Activated B cell treated with CpG ODN at 0.5 μM for 24 hours (primary cell): ENCODE measurements around the gene LYZ. TPM values are rescaled to one million over a fixed set of nuclear protein-coding genes. Genes with fewer than 3 reads are reported as not detected.

Source experiments
- ATAC-seq: fragments of 200-7000 bp; cut with Tn5 transposase; one replicate; pipeline ENCODE4 v1.10.0; 2021; ENCODE audit warnings: low read depth, mild to moderate bottlenecking, moderate library complexity
- CTCF ChIA-PET: fragments of 350-600 bp; sonication (Branson Sonifier 250); formaldehyde crosslinking; loops from one replicate; lab custom pipeline; 2021; ENCODE audit warnings: antibody characterized with exemption; lab: Charles Lee
- POLR2A ChIA-PET: fragments of 350-600 bp; sonication (Branson Sonifier 250); formaldehyde crosslinking; loops from one replicate; lab custom pipeline; 2021; ENCODE audit warnings: antibody characterized with exemption; lab: Charles Lee
- DNase-seq: peaks from one replicate; pipeline ENCODE4 v3.0.0; 2022
- H3K27ac Mint-ChIP-seq: one replicate; pipeline ENCODE4 v1.8.0; 2020; ENCODE audit warnings: mixed read lengths
- H3K27me3 Mint-ChIP-seq: one replicate; pipeline ENCODE4 v1.8.0; 2021; ENCODE audit warnings: mixed read lengths
- H3K36me3 Mint-ChIP-seq: one replicate; pipeline ENCODE4 v1.8.0; 2021; ENCODE audit warnings: low read depth, mixed read lengths
- H3K4me1 Mint-ChIP-seq: one replicate; pipeline ENCODE4 v1.8.0; 2021; ENCODE audit warnings: mixed read lengths
- H3K4me3 Mint-ChIP-seq: one replicate; pipeline ENCODE4 v1.8.0; 2020; ENCODE audit warnings: mild to moderate bottlenecking, mixed read lengths
- H3K9me3 Mint-ChIP-seq: one replicate; pipeline ENCODE4 v1.8.0; 2020; ENCODE audit warnings: mixed read lengths
- intact Hi-C: fragments of 100-400 bp; cut with micrococcal nuclease; formaldehyde crosslinking; loops from one replicate; pipeline ENCODE4 v1.15.1; 2024
- total RNA-seq: library from RNA; stranded (reverse); gene quantifications from 2 replicates; pipeline ENCODE4 v1.2.3, GENCODE V29; 2022
- TF ChIP-seq, protein P1 (sequence below): fragments of 200-600 bp; IDR thresholded peaks from one replicate; pipeline ENCODE4 v1.8.0; 2022; ENCODE audit warnings: antibody characterized with exemption, mild to moderate bottlenecking

LYZ gene
- total RNA-seq, 1 donor from 2014 or later, result 4.0 TPM

DNA sequence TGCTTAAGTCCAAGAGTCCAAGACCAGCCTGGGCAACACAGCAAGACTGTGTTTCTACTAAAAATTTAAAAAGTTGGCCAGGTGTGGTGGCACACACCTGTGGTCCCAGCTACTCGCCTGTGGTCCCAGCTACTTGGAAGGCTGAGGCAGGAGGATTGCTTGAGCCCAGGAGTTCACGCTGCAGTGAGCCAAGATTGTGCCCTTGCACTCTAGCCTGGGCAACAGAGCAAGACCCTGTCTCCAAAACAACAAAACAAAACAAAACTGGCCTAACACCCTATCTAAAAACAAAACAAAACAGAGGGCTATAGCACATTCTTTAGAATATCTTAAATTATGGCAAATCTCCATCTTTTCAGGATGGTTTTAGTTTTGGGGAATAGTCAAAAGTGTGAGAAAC is 3.1 kb upstream of the LYZ start:
- H3K27ac Mint-ChIP-seq, result no peak overlapping the region

DNA sequence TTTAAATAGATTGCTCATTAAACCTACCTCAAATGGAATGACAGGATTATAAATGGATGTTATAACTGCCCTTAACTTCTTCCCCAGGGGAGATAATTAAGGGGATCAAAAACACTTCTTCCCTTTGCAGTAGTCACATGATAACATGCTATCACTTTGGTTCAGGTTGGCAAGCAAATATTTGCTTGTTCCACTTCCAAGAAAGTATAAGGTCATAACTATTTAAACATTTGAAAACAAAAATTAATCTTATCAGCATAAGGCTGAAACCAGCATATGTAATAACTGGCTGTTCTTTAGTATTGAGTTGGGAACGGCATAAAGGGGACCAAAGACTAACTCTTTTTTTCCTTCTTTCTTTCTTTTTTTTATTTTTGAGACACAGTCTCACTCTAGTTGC is 2.4 kb upstream of the LYZ start:
- TF ChIP-seq, protein P1, sequence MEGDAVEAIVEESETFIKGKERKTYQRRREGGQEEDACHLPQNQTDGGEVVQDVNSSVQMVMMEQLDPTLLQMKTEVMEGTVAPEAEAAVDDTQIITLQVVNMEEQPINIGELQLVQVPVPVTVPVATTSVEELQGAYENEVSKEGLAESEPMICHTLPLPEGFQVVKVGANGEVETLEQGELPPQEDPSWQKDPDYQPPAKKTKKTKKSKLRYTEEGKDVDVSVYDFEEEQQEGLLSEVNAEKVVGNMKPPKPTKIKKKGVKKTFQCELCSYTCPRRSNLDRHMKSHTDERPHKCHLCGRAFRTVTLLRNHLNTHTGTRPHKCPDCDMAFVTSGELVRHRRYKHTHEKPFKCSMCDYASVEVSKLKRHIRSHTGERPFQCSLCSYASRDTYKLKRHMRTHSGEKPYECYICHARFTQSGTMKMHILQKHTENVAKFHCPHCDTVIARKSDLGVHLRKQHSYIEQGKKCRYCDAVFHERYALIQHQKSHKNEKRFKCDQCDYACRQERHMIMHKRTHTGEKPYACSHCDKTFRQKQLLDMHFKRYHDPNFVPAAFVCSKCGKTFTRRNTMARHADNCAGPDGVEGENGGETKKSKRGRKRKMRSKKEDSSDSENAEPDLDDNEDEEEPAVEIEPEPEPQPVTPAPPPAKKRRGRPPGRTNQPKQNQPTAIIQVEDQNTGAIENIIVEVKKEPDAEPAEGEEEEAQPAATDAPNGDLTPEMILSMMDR, result no peak
- intact Hi-C loops, result no loop called here
- CTCF ChIA-PET, result no interaction called here
- peaks cover 9% of the 10 kb centered on the region for H3K4me1 Mint-ChIP-seq
- no peak overlapping the region for H3K4me3 Mint-ChIP-seq
- H3K36me3 Mint-ChIP-seq, result no peaks in the 10 kb centered on the region
- DNase-seq, result no peak
- ATAC-seq, result no peak
- peaks cover 2% of the 10 kb centered on the region for H3K27me3 Mint-ChIP-seq
- no peaks in the 10 kb centered on the region for H3K9me3 Mint-ChIP-seq
- POLR2A ChIA-PET, result no interaction called here
- no peak overlapping the region for H3K27ac Mint-ChIP-seq

More for the DNA sequence above, 3.1 kb upstream of the LYZ start:
- DNase-seq, result no peak
- no peaks in the 10 kb centered on the region for H3K36me3 Mint-ChIP-seq
- no peak for ATAC-seq
- no peaks in the 10 kb centered on the region for H3K9me3 Mint-ChIP-seq
- CTCF ChIA-PET, result no interaction called here
- H3K4me3 Mint-ChIP-seq, result no peak overlapping the region
- POLR2A ChIA-PET, result no interaction called here
- H3K4me1 Mint-ChIP-seq, result peaks cover 9% of the 10 kb centered on the region
- peaks cover 2% of the 10 kb centered on the region for H3K27me3 Mint-ChIP-seq
- intact Hi-C loops, result no loop called here
- TF ChIP-seq, protein P1, result no peak

DNA sequence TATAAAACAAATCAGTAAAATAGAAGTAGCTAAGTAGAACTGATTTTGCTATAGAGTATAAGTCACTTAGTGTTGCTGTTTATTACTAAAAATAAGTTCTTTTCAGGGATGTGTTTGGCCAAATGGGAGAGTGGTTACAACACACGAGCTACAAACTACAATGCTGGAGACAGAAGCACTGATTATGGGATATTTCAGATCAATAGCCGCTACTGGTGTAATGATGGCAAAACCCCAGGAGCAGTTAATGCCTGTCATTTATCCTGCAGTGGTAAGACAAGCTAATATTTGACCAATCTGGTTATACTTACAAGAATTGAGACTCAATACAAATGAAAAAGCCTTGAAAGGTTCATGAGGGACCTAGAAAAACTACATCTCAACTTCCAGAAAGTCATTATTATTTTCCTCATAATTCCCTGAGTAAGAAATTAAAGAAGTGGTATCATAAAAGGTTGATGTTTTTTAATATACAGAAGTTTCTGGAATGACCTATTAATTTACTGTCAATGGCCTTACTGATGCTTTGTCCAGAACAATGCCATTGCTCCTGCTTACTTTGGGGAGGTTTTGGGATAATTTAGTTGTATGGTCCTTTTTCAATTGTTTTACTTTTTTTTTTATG is 1.9 kb downstream of the LYZ start:
- H3K27me3 Mint-ChIP-seq, result no peaks in the 10 kb centered on the region
- H3K36me3 Mint-ChIP-seq, result no peaks in the 10 kb centered on the region
- no peak overlapping the region for H3K4me3 Mint-ChIP-seq
- ChIA-PET CTCF (interaction anchor here (1.3 to 1.7 kb wide), 2 partner anchors 8 to 221 kb away, joined by 5 to 7 read pairs; no protein-coding TSS in a partner anchor), POLR2A (no interaction called here)
- peaks cover 9% of the 10 kb centered on the region for H3K4me1 Mint-ChIP-seq
- no peak for DNase-seq
- no peak overlapping the region for H3K27ac Mint-ChIP-seq
- H3K9me3 Mint-ChIP-seq, result no peaks in the 10 kb centered on the region
- no peak for ATAC-seq
- TF ChIP-seq, protein P1, result no peak
- intact Hi-C loops, result loop anchor here (10.0 kb wide), 1 partner anchor 1015 kb away; the partner anchor contains the start of gene KCNMB4

DNA sequence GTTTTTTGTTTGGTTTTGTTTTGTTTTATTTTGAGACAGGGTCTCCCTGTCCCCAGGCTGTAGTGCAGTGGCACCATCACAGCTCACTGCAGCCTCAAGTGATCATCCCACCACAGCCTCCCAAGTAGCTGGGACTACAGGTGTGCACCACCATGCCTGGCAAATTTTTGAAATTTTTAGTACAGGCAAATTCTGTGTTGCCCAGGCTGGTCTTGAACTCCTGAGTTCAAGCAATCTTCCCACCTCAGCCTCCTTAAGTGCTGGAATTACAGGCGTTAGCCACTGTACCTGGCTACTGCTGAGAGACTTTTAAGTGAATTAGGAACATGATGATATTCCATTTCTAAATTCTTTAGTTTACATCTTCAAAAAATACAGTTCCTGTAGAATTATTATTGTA is 2.6 kb downstream of the LYZ start:
- H3K4me1 Mint-ChIP-seq, result peaks cover 9% of the 10 kb centered on the region
- intact Hi-C loops, result loop anchor here (10.0 kb wide), 1 partner anchor 1014 kb away; the partner anchor contains the start of gene KCNMB4

More for the DNA sequence above, 2.6 kb downstream of the LYZ start:
- ATAC-seq, result no peak
- TF ChIP-seq, protein P1, result no peak
- no peaks in the 10 kb centered on the region for H3K9me3 Mint-ChIP-seq
- POLR2A ChIA-PET, result no interaction called here
- H3K27me3 Mint-ChIP-seq, result no peaks in the 10 kb centered on the region
- no peaks in the 10 kb centered on the region for H3K36me3 Mint-ChIP-seq
- H3K4me3 Mint-ChIP-seq, result no peak overlapping the region
- H3K27ac Mint-ChIP-seq, result no peak overlapping the region
- no peak for DNase-seq
- CTCF ChIA-PET, result interaction anchor here (1.3 to 1.7 kb wide), 2 partner anchors 7 to 221 kb away, joined by 5 to 7 read pairs; no protein-coding TSS in a partner anchor
